AG04450 (cell line): ENCODE measurements around the gene SPAG5. TPM values are rescaled to one million over a fixed set of nuclear protein-coding genes. Genes with fewer than 3 reads are reported as not detected.

Source experiments
- CTCF ChIA-PET: fragments of 300-600, 350-600 bp; formaldehyde crosslinking; extraction: SDS; loops from one replicate; lab custom pipeline; 2022; ENCODE audit warnings: antibody characterized with exemption, inconsistent platforms; lab: Charles Lee
- POLR2A ChIA-PET: fragments of 350-600 bp; formaldehyde crosslinking; extraction: SDS; loops from one replicate; lab custom pipeline; 2021; ENCODE audit warnings: antibody characterized with exemption, inconsistent platforms; lab: Yijun Ruan, JAX
- DNase-seq: peaks from one replicate; pipeline ENCODE4 v3.0.0-alpha.2; 2011; ENCODE audit warnings: low read depth, low spot score
- H3K27ac ChIP-seq: one replicate; pipeline ENCODE4 v1.5.1; 2012; ENCODE audit warnings: low read depth, low read length, control low read depth
- H3K27me3 ChIP-seq: one replicate; pipeline ENCODE4 v1.6.0; 2012; ENCODE audit warnings: low read length; ENCODE audit not compliant: control insufficient read depth, insufficient read depth
- H3K4me3 ChIP-seq: 2 replicates; pipeline ENCODE4 v1.5.1; 2011; ENCODE audit warnings: mild to moderate bottlenecking, low read depth, low read length, control low read depth
- H3K9me3 ChIP-seq: 2 replicates; pipeline ENCODE4 v1.5.1; 2012; ENCODE audit warnings: low read length; ENCODE audit not compliant: control insufficient read depth, insufficient read depth
- polyA plus RNA-seq: library from polyadenylated mRNA; depleted of rRNA; stranded (reverse); fragments of >200 nt; gene quantifications from 2 replicates; pipeline ENCODE4 v1.2.3, GENCODE V29; 2011
- TF ChIP-seq, protein P1 (sequence below): IDR thresholded peaks from 2 replicates; pipeline ENCODE4 v1.5.1; 2011; ENCODE audit warnings: low read depth, low read length, control low read depth, inconsistent platforms

The SPAG5 gene
- polyA plus RNA-seq, 1 experiment: 17.4 TPM

DNA sequence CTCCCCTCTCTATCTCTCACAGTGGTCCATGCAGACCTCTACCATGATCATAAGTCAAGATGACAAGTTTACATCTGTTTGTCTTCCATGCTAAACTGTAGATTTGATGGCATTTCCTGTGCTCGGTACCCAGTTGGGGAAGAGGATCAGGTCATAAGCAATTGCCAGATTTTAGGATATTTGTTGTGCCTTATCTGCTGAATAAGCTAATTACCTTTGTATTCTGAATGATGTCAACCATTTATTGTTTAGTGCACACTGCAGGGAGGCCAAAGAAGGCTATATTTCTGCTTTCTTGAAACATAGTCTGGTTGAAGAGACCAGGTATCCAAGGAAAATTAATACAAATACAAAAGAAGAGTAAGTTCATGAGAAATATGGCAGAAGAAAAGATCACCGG lies 16.3 kb downstream of the SPAG5 start:
- no peak overlapping the region for H3K27ac ChIP-seq
- ChIA-PET POLR2A (no interaction called here), CTCF (no interaction called here)
- H3K9me3 ChIP-seq: no peaks in the 10 kb centered on the region
- TF ChIP-seq, protein P1, sequence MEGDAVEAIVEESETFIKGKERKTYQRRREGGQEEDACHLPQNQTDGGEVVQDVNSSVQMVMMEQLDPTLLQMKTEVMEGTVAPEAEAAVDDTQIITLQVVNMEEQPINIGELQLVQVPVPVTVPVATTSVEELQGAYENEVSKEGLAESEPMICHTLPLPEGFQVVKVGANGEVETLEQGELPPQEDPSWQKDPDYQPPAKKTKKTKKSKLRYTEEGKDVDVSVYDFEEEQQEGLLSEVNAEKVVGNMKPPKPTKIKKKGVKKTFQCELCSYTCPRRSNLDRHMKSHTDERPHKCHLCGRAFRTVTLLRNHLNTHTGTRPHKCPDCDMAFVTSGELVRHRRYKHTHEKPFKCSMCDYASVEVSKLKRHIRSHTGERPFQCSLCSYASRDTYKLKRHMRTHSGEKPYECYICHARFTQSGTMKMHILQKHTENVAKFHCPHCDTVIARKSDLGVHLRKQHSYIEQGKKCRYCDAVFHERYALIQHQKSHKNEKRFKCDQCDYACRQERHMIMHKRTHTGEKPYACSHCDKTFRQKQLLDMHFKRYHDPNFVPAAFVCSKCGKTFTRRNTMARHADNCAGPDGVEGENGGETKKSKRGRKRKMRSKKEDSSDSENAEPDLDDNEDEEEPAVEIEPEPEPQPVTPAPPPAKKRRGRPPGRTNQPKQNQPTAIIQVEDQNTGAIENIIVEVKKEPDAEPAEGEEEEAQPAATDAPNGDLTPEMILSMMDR: no peak
- no peaks in the 10 kb centered on the region for H3K27me3 ChIP-seq
- no peak overlapping the region for H3K4me3 ChIP-seq
- no peak for DNase-seq

DNA sequence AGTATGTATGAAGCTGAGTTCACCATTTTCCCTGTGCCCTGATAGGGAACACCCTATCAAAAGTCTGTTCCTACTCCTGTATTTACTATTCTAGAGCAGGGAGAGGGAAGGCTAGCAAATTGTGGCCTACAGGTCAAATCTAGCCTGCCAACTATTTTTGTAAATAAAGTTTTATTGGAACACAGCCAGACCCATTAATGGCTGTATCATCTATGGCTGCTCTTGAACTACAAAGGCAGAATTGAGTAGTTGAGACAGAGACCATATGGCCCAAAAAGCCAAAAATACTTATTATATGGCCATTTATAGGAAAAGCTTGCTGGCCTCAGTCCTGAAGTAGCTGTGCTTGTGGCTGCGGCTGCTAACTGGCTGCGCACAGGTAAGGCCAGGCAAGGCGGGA lies 17.9 kb downstream of the SPAG5 start:
- ChIA-PET POLR2A (no interaction called here), CTCF (no interaction called here)
- no peak overlapping the region for H3K4me3 ChIP-seq
- no peak for DNase-seq
- H3K9me3 ChIP-seq: no peaks in the 10 kb centered on the region; the same call in 1 of the 2 replicates
- no peaks in the 10 kb centered on the region for H3K27me3 ChIP-seq
- no peak overlapping the region for H3K27ac ChIP-seq
- TF ChIP-seq, protein P1: no peak

DNA sequence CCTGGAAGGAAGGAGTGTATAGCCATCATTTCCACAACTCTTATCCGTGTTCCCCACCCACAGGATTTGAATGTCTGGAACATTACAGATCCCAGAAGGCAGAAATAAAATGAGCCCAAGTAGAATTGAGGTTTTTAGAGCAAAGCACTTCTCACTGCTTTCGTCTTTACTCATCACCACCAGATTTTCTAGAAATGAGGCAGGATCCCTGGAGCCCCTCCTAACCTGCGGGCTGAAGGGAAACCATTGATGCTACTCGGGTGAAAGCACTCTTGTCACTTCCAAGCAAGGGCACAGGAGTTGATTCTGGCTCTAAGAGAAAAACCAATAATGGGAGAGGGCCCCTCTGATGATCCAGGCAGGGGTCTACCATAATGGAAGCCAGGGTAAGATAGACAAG lies 19.3 kb downstream of the SPAG5 start:
- Histone ChIP-seq H3K4me3 (no peak overlapping the region), H3K27me3 (no peaks in the 10 kb centered on the region), H3K9me3 (no peaks in the 10 kb centered on the region; the same call in 1 of the 2 replicates), H3K27ac (no peak overlapping the region)
- ChIA-PET POLR2A (no interaction called here), CTCF (no interaction called here)
- no peak for DNase-seq
- TF ChIP-seq, protein P1: no peak

DNA sequence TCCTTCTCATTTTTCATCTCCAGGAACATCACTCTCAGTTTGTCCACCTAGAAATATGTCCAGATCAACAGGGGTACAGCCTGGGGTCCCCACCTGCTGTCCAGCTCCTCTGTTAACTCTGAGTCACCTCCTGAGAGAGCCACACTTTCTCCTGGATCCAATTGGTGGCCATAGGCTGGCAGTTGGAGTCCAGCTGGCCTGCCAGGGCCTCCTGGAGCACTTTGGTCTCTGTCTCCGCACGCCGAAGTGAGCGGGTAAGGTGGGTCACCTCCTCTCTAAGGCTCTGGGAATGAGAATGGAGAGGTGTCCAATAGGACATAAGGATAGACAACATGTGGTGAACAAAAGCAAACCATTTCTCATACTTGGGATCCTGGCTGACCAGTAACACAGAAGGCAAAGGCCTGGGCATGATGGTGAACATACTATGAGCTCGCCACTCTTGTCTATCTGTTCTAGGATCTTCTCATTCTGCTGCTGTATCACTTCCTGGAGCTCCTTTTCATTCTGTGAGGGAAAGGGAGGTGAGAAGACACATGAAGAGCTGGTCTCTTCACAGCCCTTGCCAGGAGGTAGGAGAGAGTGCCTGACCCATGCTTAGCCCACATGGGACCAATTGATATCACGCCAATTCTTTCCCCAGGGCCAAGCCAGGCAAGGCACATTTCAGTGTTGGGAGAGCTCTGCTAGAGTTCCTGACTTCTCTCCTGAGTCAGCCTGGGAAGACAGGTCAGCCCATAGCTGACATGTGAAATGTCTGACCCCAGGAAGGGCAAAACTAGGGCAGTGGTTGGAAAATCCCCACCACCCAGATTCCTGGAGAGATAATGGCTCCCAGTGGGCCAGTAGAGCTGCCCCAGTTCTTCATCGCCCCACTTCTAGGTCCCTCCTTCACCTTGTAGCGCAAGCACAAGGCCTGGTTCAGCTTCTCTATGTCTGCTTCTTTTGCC lies 20.3 kb downstream of the SPAG5 start:
- H3K27me3 ChIP-seq: no peaks in the 10 kb centered on the region
- no peak for DNase-seq
- TF ChIP-seq, protein P1: no peak
- ChIA-PET POLR2A (no interaction called here), CTCF (no interaction called here)
- no peaks in the 10 kb centered on the region; the same call in 1 of the 2 replicates for H3K9me3 ChIP-seq
- no peak overlapping the region for H3K4me3 ChIP-seq
- no peak overlapping the region for H3K27ac ChIP-seq

DNA sequence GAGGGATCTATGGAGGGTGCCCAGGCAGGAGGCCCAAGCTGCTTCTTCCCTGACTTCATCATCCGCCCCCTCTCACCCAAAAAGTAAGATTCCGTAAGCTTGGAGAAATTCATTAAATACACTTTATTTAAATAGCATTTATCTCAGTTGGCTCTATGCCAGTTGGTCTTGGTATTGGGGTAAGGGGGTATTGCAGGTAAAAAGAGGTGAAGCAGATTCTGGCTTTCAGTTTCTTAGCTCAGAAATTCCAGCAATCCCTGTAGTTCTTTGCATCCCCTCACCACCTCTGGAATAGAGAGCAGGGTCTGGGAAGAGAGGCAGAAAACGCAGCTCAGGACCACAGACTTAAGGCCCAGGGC lies 21.4 kb downstream of the SPAG5 start:
- CTCF ChIA-PET: no interaction called here
- Histone ChIP-seq H3K9me3 (no peaks in the 10 kb centered on the region; the same call in 1 of the 2 replicates), H3K4me3 (no peak overlapping the region), H3K27ac (no peak overlapping the region), H3K27me3 (no peaks in the 10 kb centered on the region)
- DNase-seq: no peak
- TF ChIP-seq, protein P1: no peak
- POLR2A ChIA-PET: no interaction called here
